ENCODE measurements around the gene MRPS34.

GRCh38 chr16:1724491-1724890 lies 48.4 kb downstream of the MRPS34 start:
- TF ChIP-seq POLR2A (IDR thresholded peaks at IDR 0.05): no peak
- no peak for TF ChIP-seq CTCF (IDR thresholded peaks at IDR 0.05)
- TF ChIP-seq EP300 (IDR thresholded peaks at IDR 0.05): no peak
